ENCODE results near the gene C3orf70. TPM values are rescaled to one million over a fixed set of nuclear protein-coding genes. Genes with fewer than 3 reads are reported as not detected.

Gene C3orf70
- total RNA-seq, 1 donor from 2014 or later, result 5.7 TPM

GRCh38 chr3:185129083-185129482, 23.8 kb downstream of the C3orf70 start:
- Histone ChIP-seq H4K20me1 (ENCODE audit: insufficient read depth, low read length) (no peaks in the 10 kb centered on the region), H3K9ac (ENCODE audit: low read length) (no peak overlapping the region), H3K9me3 (ENCODE audit: insufficient read depth, low read depth, low read length) (no peaks in the 10 kb centered on the region), H2AFZ (ENCODE audit: low read depth, low read length) (no peak overlapping the region), H3K27ac (ENCODE audit: low read depth, low read length) (no peak overlapping the region), H3K27me3 (ENCODE audit: insufficient read depth, low read length) (no peaks in the 10 kb centered on the region), H3K4me3 (ENCODE audit: insufficient read depth, low read depth, low read length) (no peak overlapping the region), H3K79me2 (ENCODE audit: insufficient read depth, low read length) (no peaks in the 10 kb centered on the region), H3K36me3 (ENCODE audit: insufficient read depth, low read length) (no peaks in the 10 kb centered on the region), H3K4me1 (ENCODE audit: insufficient read depth, low read length) (no peaks in the 10 kb centered on the region), H3K4me2 (ENCODE audit: low read length) (no peak overlapping the region)
- FAIRE-seq (no peak), DNase-seq (ENCODE audit: low read depth) (no peak)
- no peak overlapping the region for H3K27ac Mint-ChIP-seq (ENCODE audit: unreplicated experiment)
- H3K9me3 Mint-ChIP-seq (ENCODE audit: unreplicated experiment), result no peaks in the 10 kb centered on the region
- H3K27me3 Mint-ChIP-seq (ENCODE audit: low read depth, unreplicated experiment), result no peaks in the 10 kb centered on the region
- no peak overlapping the region for H3K4me3 Mint-ChIP-seq (ENCODE audit: unreplicated experiment)
- no peak for TF ChIP-seq EZH2 (IDR thresholded peaks at IDR 0.05; ENCODE audit: insufficient read depth, low read length)
- TF ChIP-seq, protein P1, sequence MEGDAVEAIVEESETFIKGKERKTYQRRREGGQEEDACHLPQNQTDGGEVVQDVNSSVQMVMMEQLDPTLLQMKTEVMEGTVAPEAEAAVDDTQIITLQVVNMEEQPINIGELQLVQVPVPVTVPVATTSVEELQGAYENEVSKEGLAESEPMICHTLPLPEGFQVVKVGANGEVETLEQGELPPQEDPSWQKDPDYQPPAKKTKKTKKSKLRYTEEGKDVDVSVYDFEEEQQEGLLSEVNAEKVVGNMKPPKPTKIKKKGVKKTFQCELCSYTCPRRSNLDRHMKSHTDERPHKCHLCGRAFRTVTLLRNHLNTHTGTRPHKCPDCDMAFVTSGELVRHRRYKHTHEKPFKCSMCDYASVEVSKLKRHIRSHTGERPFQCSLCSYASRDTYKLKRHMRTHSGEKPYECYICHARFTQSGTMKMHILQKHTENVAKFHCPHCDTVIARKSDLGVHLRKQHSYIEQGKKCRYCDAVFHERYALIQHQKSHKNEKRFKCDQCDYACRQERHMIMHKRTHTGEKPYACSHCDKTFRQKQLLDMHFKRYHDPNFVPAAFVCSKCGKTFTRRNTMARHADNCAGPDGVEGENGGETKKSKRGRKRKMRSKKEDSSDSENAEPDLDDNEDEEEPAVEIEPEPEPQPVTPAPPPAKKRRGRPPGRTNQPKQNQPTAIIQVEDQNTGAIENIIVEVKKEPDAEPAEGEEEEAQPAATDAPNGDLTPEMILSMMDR (IDR thresholded peaks at IDR 0.05; ENCODE audit: insufficient read depth, low read depth, low read length), result no peak
- no peaks in the 10 kb centered on the region for H3K36me3 Mint-ChIP-seq (ENCODE audit: low read depth, unreplicated experiment)
- peaks cover 3% of the 10 kb centered on the region for H3K4me1 Mint-ChIP-seq (ENCODE audit: low read depth, unreplicated experiment)

DNA sequence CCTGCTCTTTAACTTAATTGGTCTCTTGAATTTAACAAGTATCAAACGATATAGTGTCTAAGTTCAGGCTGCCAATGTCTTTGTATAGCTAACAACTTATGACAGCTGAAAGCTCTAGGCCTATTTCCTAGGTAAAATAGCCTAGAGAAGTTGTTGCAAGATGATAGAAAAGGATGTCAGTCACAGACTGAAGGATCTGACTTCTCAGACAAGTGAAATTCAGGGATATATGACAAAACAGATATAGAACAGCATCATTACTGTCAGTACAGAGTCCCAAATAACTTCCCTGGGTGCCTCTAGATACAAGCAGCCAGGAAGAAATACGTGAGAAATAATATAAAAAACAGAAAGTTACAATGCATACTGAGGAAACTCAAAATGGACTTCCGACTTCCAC, 26.7 kb downstream of the C3orf70 start:
- Mint-ChIP-seq H3K36me3 (ENCODE audit: low read depth, unreplicated experiment) (no peaks in the 10 kb centered on the region), H3K4me1 (ENCODE audit: low read depth, unreplicated experiment) (no peaks in the 10 kb centered on the region), H3K9me3 (ENCODE audit: unreplicated experiment) (no peaks in the 10 kb centered on the region), H3K27ac (ENCODE audit: unreplicated experiment) (no peak overlapping the region), H3K27me3 (ENCODE audit: low read depth, unreplicated experiment) (no peaks in the 10 kb centered on the region), H3K4me3 (ENCODE audit: unreplicated experiment) (no peak overlapping the region)
- Histone ChIP-seq H3K9ac (ENCODE audit: low read length) (no peak overlapping the region), H3K36me3 (ENCODE audit: insufficient read depth, low read length) (no peaks in the 10 kb centered on the region), H3K27ac (ENCODE audit: low read depth, low read length) (no peak overlapping the region), H3K79me2 (ENCODE audit: insufficient read depth, low read length) (no peaks in the 10 kb centered on the region), H4K20me1 (ENCODE audit: insufficient read depth, low read length) (no peaks in the 10 kb centered on the region), H3K4me1 (ENCODE audit: insufficient read depth, low read length) (no peaks in the 10 kb centered on the region), H3K9me3 (ENCODE audit: insufficient read depth, low read depth, low read length) (no peaks in the 10 kb centered on the region), H2AFZ (ENCODE audit: low read depth, low read length) (no peak overlapping the region), H3K4me2 (ENCODE audit: low read length) (no peak overlapping the region), H3K4me3 (ENCODE audit: insufficient read depth, low read depth, low read length) (no peak overlapping the region), H3K27me3 (ENCODE audit: insufficient read depth, low read length) (no peaks in the 10 kb centered on the region)
- DNase-seq (ENCODE audit: low read depth), result no peak
- no peak for FAIRE-seq
- TF ChIP-seq EZH2 (IDR thresholded peaks at IDR 0.05; ENCODE audit: insufficient read depth, low read length), result no peak
- TF ChIP-seq, protein P1 (IDR thresholded peaks at IDR 0.05; ENCODE audit: insufficient read depth, low read depth, low read length), result no peak

DNA sequence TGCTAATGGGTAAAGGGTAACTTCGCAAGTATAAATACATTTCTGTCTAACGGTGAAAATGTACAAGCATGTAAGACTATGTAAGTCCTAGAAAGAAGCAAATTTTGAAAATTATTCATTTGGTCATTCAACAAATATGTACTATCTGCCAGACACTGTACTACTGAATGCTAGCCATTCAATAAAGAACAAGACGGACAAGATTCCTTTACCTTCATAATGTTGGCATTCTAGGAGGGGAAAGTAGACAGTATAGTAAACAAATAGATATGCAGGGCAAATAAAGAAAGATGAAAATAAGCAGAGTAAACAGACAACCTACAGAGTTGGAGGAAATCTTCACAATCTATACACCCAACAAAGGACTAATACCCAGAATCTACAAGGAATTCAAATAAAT, 32.7 kb downstream of the C3orf70 start:
- TF ChIP-seq EZH2 (IDR thresholded peaks at IDR 0.05; ENCODE audit: insufficient read depth, low read length), result no peak
- TF ChIP-seq, protein P1 (IDR thresholded peaks at IDR 0.05; ENCODE audit: insufficient read depth, low read depth, low read length), result no peak
- H3K27me3 ChIP-seq (ENCODE audit: insufficient read depth, low read length), result no peaks in the 10 kb centered on the region
- no peak overlapping the region for H2AFZ ChIP-seq (ENCODE audit: low read depth, low read length)
- no peak overlapping the region for H3K4me2 ChIP-seq (ENCODE audit: low read length)
- Mint-ChIP-seq H3K36me3 (ENCODE audit: low read depth, unreplicated experiment) (no peaks in the 10 kb centered on the region), H3K27me3 (ENCODE audit: low read depth, unreplicated experiment) (no peaks in the 10 kb centered on the region), H3K9me3 (ENCODE audit: unreplicated experiment) (no peaks in the 10 kb centered on the region), H3K27ac (ENCODE audit: unreplicated experiment) (no peak overlapping the region), H3K4me3 (ENCODE audit: unreplicated experiment) (no peak overlapping the region), H3K4me1 (ENCODE audit: low read depth, unreplicated experiment) (no peaks in the 10 kb centered on the region)
- H4K20me1 ChIP-seq (ENCODE audit: insufficient read depth, low read length), result no peaks in the 10 kb centered on the region
- no peak overlapping the region for H3K27ac ChIP-seq (ENCODE audit: low read depth, low read length)
- no peak for FAIRE-seq
- no peaks in the 10 kb centered on the region for H3K9me3 ChIP-seq (ENCODE audit: insufficient read depth, low read depth, low read length)
- no peak overlapping the region for H3K4me3 ChIP-seq (ENCODE audit: insufficient read depth, low read depth, low read length)
- H3K4me1 ChIP-seq (ENCODE audit: insufficient read depth, low read length), result no peaks in the 10 kb centered on the region
- no peaks in the 10 kb centered on the region for H3K79me2 ChIP-seq (ENCODE audit: insufficient read depth, low read length)
- no peaks in the 10 kb centered on the region for H3K36me3 ChIP-seq (ENCODE audit: insufficient read depth, low read length)
- no peak for DNase-seq (ENCODE audit: low read depth)
- no peak overlapping the region for H3K9ac ChIP-seq (ENCODE audit: low read length)
